NOMO-1 treated with dmso at 0.1 percent for 144 hours (cell line): Measurements from ENCODE around the gene BTAF1.
"Not testable (repeated sequence)": the region's sequence is repeated elsewhere in the genome, so short reads cannot be mapped to it uniquely, and the experiment has no call there.

Experiments used
- DNase-seq: peaks from one replicate; lab custom pipeline; 2025; ENCODE audit not compliant: unreplicated experiment; lab: John Stamatoyannopoulos, UW

BTAF1 gene

DNA sequence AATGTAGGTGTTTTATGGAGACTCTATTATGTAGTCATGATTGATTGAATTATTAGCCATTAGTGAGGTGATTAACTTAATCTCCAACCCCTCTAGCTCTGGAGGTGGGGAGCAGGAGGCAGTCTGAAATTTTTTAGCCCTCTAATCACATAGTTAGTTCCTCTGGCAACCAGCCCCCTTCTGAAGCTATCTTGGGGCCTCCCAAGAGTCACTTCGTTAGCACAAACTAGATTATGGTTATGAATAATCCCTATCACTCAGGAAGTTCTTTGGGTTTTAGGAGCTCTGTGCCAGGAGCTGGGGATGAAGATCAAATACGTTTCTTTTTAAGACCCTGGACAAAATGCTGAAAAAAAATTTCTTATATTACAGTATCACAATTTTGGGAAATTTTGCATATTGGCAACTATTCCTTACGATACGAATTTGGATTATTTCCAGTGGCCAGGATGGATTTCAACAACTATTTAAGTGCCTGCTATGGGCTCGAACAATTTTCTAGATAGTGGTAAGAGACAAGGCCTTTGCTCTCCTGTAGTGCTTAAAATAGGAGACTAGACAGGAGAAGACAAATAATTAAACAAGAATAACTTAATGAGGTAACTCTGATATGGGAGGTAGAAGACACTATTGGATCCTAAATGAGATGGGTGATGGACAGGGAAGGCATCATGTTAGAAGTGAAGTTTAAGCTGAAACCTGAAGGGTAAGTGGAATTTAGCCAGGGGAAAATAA, 52.9 kb downstream of the BTAF1 start:
- DNase-seq = no peak

DNA sequence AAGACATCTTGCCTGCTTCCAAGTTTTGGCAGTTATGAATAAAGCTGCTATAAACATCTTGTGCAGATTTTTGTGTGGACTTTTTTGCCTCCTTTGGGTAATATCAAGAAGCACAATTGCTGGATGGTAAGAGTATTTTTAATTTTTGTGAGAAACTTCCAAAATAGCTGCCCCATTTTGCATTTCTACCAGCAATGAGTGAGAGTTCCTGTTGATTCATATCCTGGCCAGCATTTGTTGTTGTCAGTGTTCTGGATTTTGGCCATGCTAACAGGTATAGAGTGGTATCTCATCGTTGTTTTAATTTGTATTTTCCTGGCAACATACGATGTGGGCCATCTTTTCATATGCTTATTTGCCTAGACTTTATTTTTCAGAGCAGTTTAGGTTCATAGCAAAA, 53.9 kb downstream of the BTAF1 start:
- no peak for DNase-seq

GRCh38 chr10:91978585-91978984, 55.0 kb downstream of the BTAF1 start:
- DNase-seq = no peak

DNA sequence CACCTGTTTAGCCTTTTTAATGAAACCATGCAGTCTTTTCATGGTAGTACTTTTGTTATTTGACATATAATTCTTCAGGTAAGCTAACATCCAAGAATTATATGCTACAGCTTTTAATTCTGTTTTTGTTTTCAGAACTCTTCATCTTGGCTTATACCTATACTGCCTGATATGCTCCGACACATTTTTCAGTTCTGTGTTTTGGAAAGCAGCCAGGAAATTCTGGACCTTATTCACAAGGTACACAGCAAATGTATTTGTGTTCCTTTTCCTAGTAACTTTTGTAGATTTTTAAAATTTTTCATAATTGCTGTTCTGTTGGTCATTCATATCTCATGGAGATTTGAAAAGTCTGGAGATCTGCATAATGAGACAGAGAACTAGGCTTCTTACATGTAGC, 56.7 kb downstream of the BTAF1 start:
- DNase-seq = no peak

GRCh38 chr10:91983416-91983815, 59.8 kb downstream of the BTAF1 start:
- DNase-seq = no peak

- DNase-seq = no peak
Measured at GRCh38 chr10:91987397-91988037, 63.9 kb downstream of the BTAF1 start.

DNA sequence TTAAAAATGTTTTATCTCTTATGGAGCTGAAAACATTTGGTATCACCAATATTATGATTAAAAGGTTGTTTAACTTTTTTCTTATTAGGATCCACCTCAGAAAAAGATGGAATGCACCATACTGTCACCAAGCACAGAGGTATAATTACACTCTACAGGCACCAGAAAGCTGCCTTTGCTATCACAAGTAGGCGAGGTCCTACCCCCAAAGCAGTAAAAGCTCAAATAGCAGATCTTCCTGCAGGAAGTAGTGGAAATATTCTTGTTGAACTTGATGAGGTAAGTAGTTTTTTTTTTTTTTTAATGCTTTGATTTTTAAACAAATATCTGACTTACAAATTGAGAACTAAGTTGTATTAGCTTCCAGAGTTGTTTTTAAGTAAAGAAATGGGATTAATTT, 68.5 kb downstream of the BTAF1 start:
- DNase-seq = no peak

- DNase-seq = no peak
Measured at GRCh38 chr10:91996266-91996665, 72.7 kb downstream of the BTAF1 start.

- no peak for DNase-seq
Measured at GRCh38 chr10:92001581-92001980, 78.0 kb downstream of the BTAF1 start.

DNA sequence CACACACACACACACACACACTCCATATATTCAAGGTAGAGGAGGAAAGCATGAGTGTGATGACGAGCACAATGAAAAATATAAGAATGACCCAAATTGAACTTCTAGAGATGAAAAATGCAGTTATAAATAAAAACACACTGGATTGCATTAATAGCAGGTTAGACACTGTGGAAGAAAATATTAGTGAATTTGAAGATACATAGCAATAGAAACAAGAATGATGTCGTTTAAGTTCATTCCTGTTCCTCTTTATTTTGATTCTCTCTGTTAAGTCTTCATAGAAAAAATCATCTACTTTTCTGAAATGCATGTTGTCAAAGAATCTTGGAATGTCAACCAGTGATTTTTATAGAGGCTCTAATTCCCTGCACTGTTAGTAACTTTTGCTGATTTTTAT, 78.4 kb downstream of the BTAF1 start:
- DNase-seq = no peak

DNA sequence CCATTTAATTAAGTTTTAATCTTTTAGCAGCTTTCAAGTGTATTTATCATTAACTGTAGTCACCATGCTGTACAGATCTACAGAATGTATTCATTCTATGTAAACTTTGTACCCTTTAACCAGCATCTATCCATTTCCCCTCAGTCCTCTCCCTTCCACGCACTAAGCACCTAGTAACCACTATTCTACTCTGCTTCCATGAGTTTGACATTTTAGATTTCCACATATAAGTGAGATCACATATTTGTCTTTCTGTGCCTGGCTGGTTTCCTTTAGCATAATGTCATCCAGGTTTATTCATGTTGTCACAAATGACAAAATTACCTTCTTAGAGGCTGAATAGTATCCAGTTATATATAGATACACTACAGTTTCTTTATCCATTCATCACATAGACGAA, 79.7 kb downstream of the BTAF1 start:
- DNase-seq = no peak

- DNase-seq = no peak
Measured at GRCh38 chr10:92005978-92006377, 82.4 kb downstream of the BTAF1 start.

DNA sequence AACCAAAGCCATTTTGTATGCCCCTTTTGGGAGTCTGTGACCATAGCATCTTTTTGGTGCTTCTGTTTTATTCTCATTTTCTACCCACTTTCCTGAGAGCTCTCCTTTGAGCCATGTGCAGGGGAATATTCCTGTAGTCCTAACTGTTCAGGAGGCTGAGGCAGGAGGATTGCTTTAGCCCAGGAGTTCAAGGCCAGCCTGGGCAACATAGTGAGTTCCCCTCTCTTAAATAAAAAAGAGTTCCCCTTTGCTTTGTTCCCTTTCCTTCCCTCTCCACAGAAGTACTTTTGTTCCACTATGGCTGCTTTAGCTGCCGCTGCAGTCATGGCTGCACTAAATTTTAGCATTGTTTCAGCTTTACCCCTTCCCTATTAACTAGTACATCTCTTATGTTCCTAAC, 85.9 kb downstream of the BTAF1 start:
- DNase-seq = no peak

DNA sequence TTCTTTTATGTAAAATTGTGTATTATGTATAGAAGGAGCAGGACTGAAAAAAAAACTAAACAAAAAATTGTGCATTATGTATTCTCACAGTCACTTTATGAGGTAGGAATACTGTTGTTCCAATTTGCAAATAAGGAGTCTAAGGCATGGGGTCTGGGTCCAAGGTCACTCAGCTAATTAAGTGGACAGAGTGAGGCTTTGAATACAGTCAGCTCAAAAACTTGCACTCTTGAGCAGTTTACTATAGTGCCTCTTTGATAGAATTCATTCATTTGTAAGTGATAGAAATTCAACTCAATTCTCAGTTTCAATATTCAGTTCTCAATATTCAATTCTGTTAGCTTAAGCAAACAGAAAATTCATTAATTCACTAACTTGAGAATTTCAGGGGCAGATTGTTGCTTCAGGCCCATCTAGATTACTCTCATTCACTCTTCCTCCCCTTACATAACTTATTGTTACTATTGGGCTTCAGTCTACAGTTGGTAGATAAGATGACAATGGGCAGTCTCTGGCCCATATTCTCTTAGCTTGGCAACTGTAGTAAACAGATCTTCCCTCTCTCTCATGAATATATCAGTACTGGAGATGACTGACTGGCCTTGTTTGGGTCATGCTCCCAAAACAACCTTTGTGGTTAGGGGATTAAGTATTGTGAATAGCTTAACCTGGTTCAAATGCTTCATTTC, 86.6 kb downstream of the BTAF1 start:
- no peak for DNase-seq

DNA sequence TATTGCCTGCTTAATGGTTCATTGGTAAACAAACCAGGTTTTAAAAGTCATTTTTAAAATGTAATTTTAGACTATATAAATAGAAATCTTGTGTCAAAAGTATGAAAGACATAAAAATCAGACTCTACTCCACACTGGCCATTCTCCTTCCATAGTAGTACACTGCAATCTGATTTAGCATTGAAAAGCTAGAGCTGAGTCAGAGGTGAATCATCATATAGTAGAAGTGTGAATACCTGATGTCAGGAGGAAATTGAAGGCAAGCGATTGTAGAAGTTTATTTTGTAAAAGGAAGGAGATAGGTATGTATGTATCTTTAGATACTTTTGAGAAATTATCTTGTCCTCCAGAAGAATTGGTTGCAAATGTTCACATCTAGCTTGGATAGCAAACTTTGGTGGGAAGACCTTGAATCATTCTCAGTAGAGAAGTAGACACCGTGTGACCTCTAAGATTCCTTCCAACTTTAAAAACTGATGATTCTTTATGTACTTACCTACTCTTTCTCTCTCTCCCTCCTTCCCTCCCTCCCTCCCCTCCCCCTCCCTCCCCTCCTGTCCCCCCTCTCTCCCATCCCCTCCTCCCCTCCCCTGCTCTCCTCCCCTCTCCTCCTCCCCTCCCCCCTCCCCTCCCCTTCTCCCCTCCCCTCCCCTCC, 88.1 kb downstream of the BTAF1 start:
- no peak for DNase-seq

DNA sequence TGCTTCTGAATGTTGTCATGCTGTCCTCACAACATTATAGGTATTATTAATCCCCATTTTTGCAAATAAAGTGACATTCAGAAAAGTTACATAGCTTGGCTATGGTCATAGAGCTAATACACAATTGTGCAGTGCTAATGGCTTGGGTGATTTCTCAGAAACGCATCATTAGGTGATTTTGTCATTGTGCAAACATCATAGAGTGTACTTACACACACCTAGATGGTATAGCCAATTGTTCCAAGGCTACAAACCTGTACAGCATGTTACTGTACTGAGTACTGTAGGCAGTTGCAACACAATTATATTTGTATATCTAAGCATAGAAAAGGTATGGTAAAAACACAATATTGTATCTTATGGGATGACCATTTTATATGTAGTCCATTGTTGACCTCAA, 91.0 kb downstream of the BTAF1 start:
- DNase-seq = no peak

GRCh38 chr10:92024700-92025099, 101.1 kb downstream of the BTAF1 start:
- DNase-seq = no peak

GRCh38 chr10:92025340-92025739, 101.8 kb downstream of the BTAF1 start:
- DNase-seq = not testable (repeated sequence)

- DNase-seq = no peak
Measured at GRCh38 chr10:92027141-92027540, 103.6 kb downstream of the BTAF1 start.

DNA sequence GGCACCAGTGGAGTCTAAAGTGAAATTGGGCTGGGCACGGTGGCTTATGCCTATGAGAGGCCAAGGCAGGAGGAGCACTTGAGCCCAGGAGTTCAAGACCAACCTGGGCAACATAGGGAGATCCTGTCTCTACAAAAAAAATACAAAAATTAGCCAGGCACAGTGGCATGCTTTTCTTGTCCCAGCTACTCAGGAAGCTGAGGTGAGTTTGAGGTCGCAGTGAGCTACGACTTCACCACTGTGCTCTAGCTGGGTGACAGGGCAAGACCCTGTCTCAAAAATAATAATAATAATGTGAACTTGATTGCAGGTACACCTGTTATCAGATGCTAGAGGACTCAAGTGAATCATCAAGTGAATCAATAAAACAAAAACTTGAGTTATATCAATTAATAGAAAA, 108.0 kb downstream of the BTAF1 start:
- no peak for DNase-seq

GRCh38 chr10:92033070-92033469, 109.5 kb downstream of the BTAF1 start:
- not testable (repeated sequence) for DNase-seq

- no peak for DNase-seq
Measured at GRCh38 chr10:92038949-92039348, 115.4 kb downstream of the BTAF1 start.
